Epithelial cell of esophagus (primary cell): Measurements from ENCODE around the gene DEAF1.

Experiments
- DNase-seq: peaks from one replicate; pipeline ENCODE4 v3.0.0; 2010; ENCODE audit warnings: low read depth
- H3K4me3 ChIP-seq: 2 replicates; pipeline ENCODE4 v1.5.1; 2011; ENCODE audit warnings: mild to moderate bottlenecking, low read length, control low read depth
- CTCF ChIP-seq: IDR thresholded peaks from 2 replicates; pipeline ENCODE4 v1.5.1; 2011; ENCODE audit warnings: low read depth, mild to moderate bottlenecking, low read length, control low read depth, inconsistent platforms; ENCODE audit not compliant: insufficient read depth; ENCODE audit errors: missing control alignments

Gene DEAF1

GRCh38 chr11:620201-620600 is 74.8 kb downstream of the DEAF1 start:
- no peak for DNase-seq
- no peak overlapping the region for H3K4me3 ChIP-seq
- no peak for TF ChIP-seq CTCF

GRCh38 chr11:619628-620050 is 75.4 kb downstream of the DEAF1 start:
- no peak for DNase-seq
- no peak for TF ChIP-seq CTCF
- H3K4me3 ChIP-seq = no peak overlapping the region

- no peak overlapping the region for H3K4me3 ChIP-seq
- no peak for TF ChIP-seq CTCF
- no peak for DNase-seq
Observed at GRCh38 chr11:618856-619627, 76.0 kb downstream of the DEAF1 start.

- no peak overlapping the region for H3K4me3 ChIP-seq
- TF ChIP-seq CTCF = no peak
- no peak for DNase-seq
Observed at GRCh38 chr11:617912-618682, 76.9 kb downstream of the DEAF1 start.

GRCh38 chr11:617199-617911 is 77.7 kb downstream of the DEAF1 start:
- DNase-seq = no peak

More at GRCh38 chr11:617199-617911, 77.7 kb downstream of the DEAF1 start:
- no peak for TF ChIP-seq CTCF
- H3K4me3 ChIP-seq = no peak overlapping the region
